Endothelial cell of umbilical vein (primary cell): Measurements from ENCODE around the gene CCDC15. TPM values are rescaled to one million over a fixed set of nuclear protein-coding genes. Genes with fewer than 3 reads are reported as not detected.

Source experiments
- BruUV-seq: library from RNA; stranded (reverse); fragments of 400-500 nt; replicated peaks from 2 replicates; lab custom pipeline; 2021; lab: Mats Ljungman, UMichigan
- CTCF ChIA-PET: fragments of 300-600, 350-600 bp; sonication (Branson Sonifier 250); formaldehyde crosslinking; loops from one replicate; lab custom pipeline; 2021; ENCODE audit warnings: antibody characterized with exemption, inconsistent platforms; lab: Charles Lee
- POLR2A ChIA-PET: fragments of 300-600, 350-600 bp; sonication (Branson Sonifier 250); formaldehyde crosslinking; loops from one replicate; lab custom pipeline; 2021; ENCODE audit warnings: antibody characterized with exemption, inconsistent platforms; lab: Charles Lee
- DNase-seq: peaks from one replicate; pipeline ENCODE4 v3.0.0-alpha.2; 2011; ENCODE audit warnings: low read depth, low spot score
- FAIRE-seq: peaks from 2 replicates; lab custom pipeline; 2011; peaks lifted over from hg19 to GRCh38; lab: Jason Lieb, UNC
- H2AFZ ChIP-seq: 2 replicates; pipeline ENCODE4 v1.6.0; 2012; ENCODE audit warnings: low read depth, low read length, control low read depth, inconsistent platforms
- H3K27ac ChIP-seq: 2 replicates; pipeline ENCODE4 v1.5.1; 2011; ENCODE audit warnings: low read depth, mild to moderate bottlenecking, control low read depth, low read length, moderate library complexity; ENCODE audit not compliant: insufficient read depth
- H3K27me3 ChIP-seq, 2 experiments: 2 replicates each; pipeline versions ENCODE4 v1.6.0 to v1.6.1; 2011; ENCODE audit warnings: low read length in 2 of 2, mixed read lengths in 1 of 2; ENCODE audit not compliant: control insufficient read depth in 2 of 2, insufficient read depth in 2 of 2
- H3K36me3 ChIP-seq, 2 experiments: 2 replicates in 1 of 2; 3 replicates in 1 of 2; pipeline ENCODE4 v1.5.1; 2011; ENCODE audit warnings: low read length in 2 of 2, mild to moderate bottlenecking in 1 of 2, moderate library complexity in 1 of 2; ENCODE audit not compliant: control insufficient read depth in 2 of 2, insufficient read depth in 2 of 2; ENCODE audit errors: extremely low read depth in 1 of 2
- H3K4me1 ChIP-seq: 3 replicates; pipeline ENCODE4 v1.5.1; 2011; ENCODE audit warnings: mild to moderate bottlenecking, low read length; ENCODE audit not compliant: control insufficient read depth, insufficient read depth; ENCODE audit errors: extremely low read depth
- H3K4me2 ChIP-seq: 2 replicates; pipeline ENCODE4 v1.6.1; 2011; ENCODE audit warnings: low read length, control low read depth, mixed read lengths; ENCODE audit not compliant: insufficient read depth
- H3K4me3 ChIP-seq, 3 experiments: fragments of 200-600 bp in 1 of 3; sonication (generic), shearing (Covaris generic) in 1 of 3; replicated peaks in 1 of 3; 2 replicates each; pipeline ENCODE4 v1.5.1; 2011 to 2016; ENCODE audit warnings: control low read depth in 3 of 3, low read length in 3 of 3, mild to moderate bottlenecking in 2 of 3, inconsistent platforms in 1 of 3, low read depth in 1 of 3, moderate library complexity in 1 of 3; ENCODE audit not compliant: insufficient read depth in 1 of 3
- H3K79me2 ChIP-seq: 2 replicates; pipeline ENCODE4 v1.6.0; 2012; ENCODE audit warnings: low read length, inconsistent platforms; ENCODE audit not compliant: control insufficient read depth, insufficient read depth
- H3K9ac ChIP-seq: replicated peaks from 2 replicates; pipeline ENCODE3; 2011; ENCODE audit warnings: low read length, control low read depth; ENCODE audit not compliant: insufficient read depth; ENCODE audit errors: extremely low read depth
- H3K9me1 ChIP-seq: replicated peaks from 3 replicates; pipeline ENCODE4 v1.6.0; 2011; ENCODE audit warnings: mild to moderate bottlenecking, low read length; ENCODE audit not compliant: control insufficient read depth, insufficient read depth; ENCODE audit errors: extremely low read depth
- H3K9me3 ChIP-seq: replicated peaks from 2 replicates; pipeline ENCODE4 v1.5.1; 2012; ENCODE audit warnings: low read length, inconsistent platforms; ENCODE audit not compliant: control insufficient read depth, insufficient read depth
- H4K20me1 ChIP-seq: replicated peaks from 2 replicates; pipeline ENCODE3; 2011; ENCODE audit warnings: mild to moderate bottlenecking, low read length; ENCODE audit not compliant: control insufficient read depth, insufficient read depth; ENCODE audit errors: extremely low read depth
- CTCF ChIP-seq, 2 donors: IDR thresholded peaks; 1 replicate in 1 of 2; 2 replicates in 1 of 2; pipeline ENCODE4 v1.5.1; 2011; ENCODE audit warnings: low read length in 2 of 2, mild to moderate bottlenecking in 2 of 2, moderate library complexity in 2 of 2, control low read depth in 1 of 2, inconsistent platforms in 1 of 2, low read depth in 1 of 2; ENCODE audit not compliant: insufficient read depth in 1 of 2; ENCODE audit errors: extremely low read depth in 1 of 2
- EZH2 ChIP-seq: IDR thresholded peaks from 2 replicates; pipeline ENCODE4 v1.6.1; 2012; ENCODE audit warnings: borderline replicate concordance, low read depth, mild to moderate bottlenecking, moderate library complexity, low read length, inconsistent platforms; ENCODE audit not compliant: severe bottlenecking
- FOS ChIP-seq: IDR thresholded peaks from 2 replicates; pipeline ENCODE4 v1.6.1; 2011; ENCODE audit warnings: mild to moderate bottlenecking, low read length, moderate library complexity, borderline replicate concordance; ENCODE audit not compliant: insufficient read depth
- GATA2 ChIP-seq: IDR thresholded peaks from 2 replicates; pipeline ENCODE4 v1.7.0; 2011; ENCODE audit warnings: low read depth, mild to moderate bottlenecking, moderate library complexity, mixed read lengths, low read length; ENCODE audit not compliant: insufficient read length, insufficient read depth
- JUN ChIP-seq: IDR thresholded peaks from 2 replicates; pipeline ENCODE4 v1.6.1; 2011; ENCODE audit warnings: borderline replicate concordance, low read depth; ENCODE audit not compliant: insufficient read length, insufficient read depth
- MYC ChIP-seq: IDR thresholded peaks from one replicate; pipeline ENCODE4 v1.6.1; 2011; ENCODE audit warnings: mild to moderate bottlenecking, low read depth, low read length
- POLR2A ChIP-seq: IDR thresholded peaks from 2 replicates; pipeline ENCODE4 v1.6.1; 2012; ENCODE audit warnings: low read depth, mild to moderate bottlenecking, control low read depth, low read length
- POLR2AphosphoS5 ChIP-seq: IDR thresholded peaks from 2 replicates; pipeline ENCODE4 v1.6.1; 2012; ENCODE audit warnings: low read depth, mild to moderate bottlenecking, control low read depth, low read length, moderate library complexity; ENCODE audit not compliant: insufficient read depth
- dilution Hi-C: fragments of 300-500 bp; cut with MboI; formaldehyde crosslinking; loops from one replicate; pipeline ENCODE4 v1.15.0; 2019; ENCODE audit warnings: low sequenced_read_pairs; ENCODE audit not compliant: extremely low pct_ligation_motif_present
- intact Hi-C: fragments of 100-400 bp; cut with micrococcal nuclease; formaldehyde crosslinking; loops from one replicate; pipeline ENCODE4 v1.10.0; 2022
- polyA plus RNA-seq, 4 experiments: library from polyadenylated mRNA; depleted of rRNA in 3 of 4; stranded (reverse) in 3 of 4; unstranded in 1 of 4; fragments of >200 nt; gene quantifications; 2 replicates each; pipeline versions ENCODE4 v1.2.1 to v1.2.3, GENCODE V29; 2011 to 2012; ENCODE audit warnings: missing spikeins in 1 of 4
- total RNA-seq: library from RNA; stranded (reverse); gene quantifications from 2 replicates; pipeline ENCODE4 v1.2.3, GENCODE V29; 2021
- TF ChIP-seq, protein P1 (sequence below): IDR thresholded peaks from 2 replicates; pipeline ENCODE4 v1.6.1; 2011; ENCODE audit not compliant: insufficient read depth, insufficient read length

CCDC15 gene
- total and polyA plus RNA-seq, 2 donors (not counting 3 experiments of a cell fraction or from before 2014, with no cell fraction given): 0.75 to 3.8 TPM

GRCh38 chr11:124950601-124951330 lies 3.2 kb upstream of the CCDC15 start:
- no peak overlapping the region for H3K27ac ChIP-seq
- no peak for DNase-seq
- TF ChIP-seq GATA2: no peak
- no peak for TF ChIP-seq EZH2
- TF ChIP-seq POLR2A: no peak
- TF ChIP-seq, protein P1, sequence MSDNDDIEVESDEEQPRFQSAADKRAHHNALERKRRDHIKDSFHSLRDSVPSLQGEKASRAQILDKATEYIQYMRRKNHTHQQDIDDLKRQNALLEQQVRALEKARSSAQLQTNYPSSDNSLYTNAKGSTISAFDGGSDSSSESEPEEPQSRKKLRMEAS: no peak
- no peak for TF ChIP-seq CTCF (IDR thresholded peaks at IDR 0.05; ENCODE audit: extremely low read depth in 1 of 2, insufficient read depth in 1 of 2, low read depth in 1 of 2, low read length in 2 of 2)
- no peak for TF ChIP-seq MYC
- no peak for TF ChIP-seq FOS
- TF ChIP-seq POLR2AphosphoS5: no peak
- TF ChIP-seq JUN: no peak
- peaks cover 0 to 3% of the 10 kb centered on the region in 2 experiments for H3K27me3 ChIP-seq
- H3K4me1 ChIP-seq: peaks cover 13% of the 10 kb centered on the region
- CTCF ChIA-PET: interaction anchor here (1.6 kb wide), 1 partner anchor 53 kb away, joined by 7 read pairs; no protein-coding TSS in a partner anchor
- no peaks in the 10 kb centered on the region for H3K79me2 ChIP-seq
- no TSS peak for BruUV-seq
- H2AFZ ChIP-seq: no peak overlapping the region
- intact Hi-C loops: no loop called here
- H3K9me3 ChIP-seq: no peaks in the 10 kb centered on the region
- dilution Hi-C loops: no loop called here
- H3K4me3 ChIP-seq: no peak overlapping the region
- no peaks in the 10 kb centered on the region for H3K36me3 ChIP-seq
- H4K20me1 ChIP-seq: no peaks in the 10 kb centered on the region
- FAIRE-seq: no peak
- no peaks in the 10 kb centered on the region for H3K9me1 ChIP-seq
- no peak overlapping the region for H3K9ac ChIP-seq
- POLR2A ChIA-PET: no interaction called here
- no peak overlapping the region for H3K4me2 ChIP-seq
